Tibial artery (tissue), 4 donors: ENCODE data around the gene KCNJ9.
A peak's percentile ranks its signal among the peaks of the same experiment; 100 is the strongest.

Experiments used
- DNase-seq, 2 donors: peaks; one replicate each; pipeline ENCODE4 v3.0.0-alpha.2; 2019
- H3K27ac ChIP-seq, 2 donors: fragments of 200-600 bp; sonication (generic) in 1 of 2; 1 replicate in 1 of 2; 2 replicates in 1 of 2; pipeline ENCODE4 v1.5.1; 2018 to 2019; ENCODE audit warnings: mild to moderate bottlenecking in 1 of 2
- H3K27me3 ChIP-seq, 2 donors: fragments of 200-600 bp; sonication (generic) in 1 of 2; one replicate each; pipeline versions ENCODE4 v1.5.1 to v1.6.0; 2016 to 2019
- H3K36me3 ChIP-seq, 3 donors: fragments of 200-600 bp; sonication (generic) in 2 of 3; one replicate each; pipeline ENCODE4 v1.5.1; 2016 to 2019; ENCODE audit warnings: mild to moderate bottlenecking in 2 of 3
- H3K4me1 ChIP-seq, 4 donors: fragments of 200-600 bp; sonication (generic) in 2 of 4; 1 replicate in 3 of 4; 2 replicates in 1 of 4; pipeline ENCODE4 v1.5.1; 2016 to 2019
- H3K4me3 ChIP-seq, 2 donors: fragments of 200-600 bp; sonication (generic) in 1 of 2; 1 replicate in 1 of 2; 2 replicates in 1 of 2; pipeline ENCODE4 v1.5.1; 2018 to 2019; ENCODE audit warnings: mild to moderate bottlenecking in 2 of 2
- H3K9me3 ChIP-seq, 3 donors: fragments of 200-600 bp; sonication (generic) in 1 of 3; one replicate each; pipeline ENCODE4 v1.5.1; 2016 to 2019
- CTCF ChIP-seq, 2 experiments: fragments of 200-600 bp in 1 of 2; fragments of 450-650 bp in 1 of 2; IDR thresholded peaks; one replicate each; pipeline ENCODE4 v1.5.1; 2017 to 2019; ENCODE audit warnings: antibody characterized with exemption in 2 of 2, mild to moderate bottlenecking in 1 of 2, moderate library complexity in 1 of 2
- intact Hi-C: fragments of 100-400 bp; cut with DNase I; formaldehyde crosslinking; loops from one replicate; pipeline ENCODE4 v1.15.0; 2023; ENCODE audit warnings: low total_unique reads

KCNJ9 gene

DNA sequence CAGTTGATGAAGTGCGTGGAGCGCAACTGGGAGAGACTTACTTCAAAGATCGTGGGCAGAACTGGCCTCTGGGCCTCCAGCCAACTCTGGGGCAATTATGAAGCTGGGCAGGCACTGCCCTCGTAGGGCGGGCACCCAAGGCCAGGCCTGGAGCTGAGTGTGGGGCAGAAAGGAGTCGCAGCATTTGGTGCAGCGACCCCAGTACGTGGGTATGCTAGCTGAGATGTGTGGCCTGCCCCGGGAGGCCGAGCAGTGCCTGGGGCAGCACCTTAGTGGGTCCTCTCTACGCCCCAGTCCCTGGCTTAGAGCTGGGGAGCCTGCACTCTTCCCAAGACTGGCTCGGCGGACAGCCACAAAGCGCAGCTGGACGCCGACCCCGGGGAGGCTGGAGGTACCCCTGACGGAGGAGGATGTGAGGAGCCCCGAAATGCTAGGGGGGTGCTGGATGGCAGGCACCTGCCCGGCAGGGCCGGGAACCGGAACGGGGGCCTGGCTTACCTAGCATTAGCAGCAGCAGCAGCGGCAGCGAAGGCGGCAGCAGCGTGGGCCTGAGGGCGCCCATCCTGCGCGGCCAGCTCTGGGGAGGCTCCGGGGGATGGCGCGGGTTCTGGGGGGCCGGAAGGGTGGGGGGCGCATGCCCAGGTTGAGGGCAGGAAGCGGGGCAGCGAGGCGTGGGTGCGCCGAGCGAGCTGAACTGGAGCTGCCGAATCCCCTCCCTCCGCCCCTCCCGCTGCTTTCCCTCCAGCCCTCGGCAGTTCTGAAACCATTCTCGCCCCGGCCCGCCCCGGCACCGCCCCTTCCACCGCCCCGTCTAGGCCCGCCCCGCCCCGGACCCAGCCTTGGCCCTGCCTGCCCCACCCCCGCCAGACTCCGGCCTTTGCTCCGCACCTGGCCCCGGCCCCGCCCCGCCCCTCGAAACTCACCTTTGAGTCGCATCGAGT is 16.8 kb downstream of the KCNJ9 start, which contains the start of gene IGSF8:
TSS of gene IGSF8 (minus strand) at position 709 of the 941 bp plus-strand sequence. CDS start at position 562, 147 bp downstream.
- Histone ChIP-seq H3K36me3 (peaks cover 18 to 24% (median 18%) of the 10 kb centered on the region in 3 donors), H3K27me3 (no peaks in the 10 kb centered on the region), H3K9me3 (no peaks in the 10 kb centered on the region), H3K27ac (peak within 1 kb of the TSS; percentile 96 to 99), H3K4me3 (peak within 1 kb of the TSS; percentile 96), H3K4me1 (peaks cover 0 to 79% (median 57%) of the 10 kb centered on the region in 4 donors)
- DNase-seq, result peak; percentile 87 to 97
- no peak for TF ChIP-seq CTCF (IDR thresholded peaks at IDR 0.05)
- intact Hi-C loops, result loop anchor here (1.0 kb wide), 1 partner anchor 12 kb away; no protein-coding TSS in a partner anchor

DNA sequence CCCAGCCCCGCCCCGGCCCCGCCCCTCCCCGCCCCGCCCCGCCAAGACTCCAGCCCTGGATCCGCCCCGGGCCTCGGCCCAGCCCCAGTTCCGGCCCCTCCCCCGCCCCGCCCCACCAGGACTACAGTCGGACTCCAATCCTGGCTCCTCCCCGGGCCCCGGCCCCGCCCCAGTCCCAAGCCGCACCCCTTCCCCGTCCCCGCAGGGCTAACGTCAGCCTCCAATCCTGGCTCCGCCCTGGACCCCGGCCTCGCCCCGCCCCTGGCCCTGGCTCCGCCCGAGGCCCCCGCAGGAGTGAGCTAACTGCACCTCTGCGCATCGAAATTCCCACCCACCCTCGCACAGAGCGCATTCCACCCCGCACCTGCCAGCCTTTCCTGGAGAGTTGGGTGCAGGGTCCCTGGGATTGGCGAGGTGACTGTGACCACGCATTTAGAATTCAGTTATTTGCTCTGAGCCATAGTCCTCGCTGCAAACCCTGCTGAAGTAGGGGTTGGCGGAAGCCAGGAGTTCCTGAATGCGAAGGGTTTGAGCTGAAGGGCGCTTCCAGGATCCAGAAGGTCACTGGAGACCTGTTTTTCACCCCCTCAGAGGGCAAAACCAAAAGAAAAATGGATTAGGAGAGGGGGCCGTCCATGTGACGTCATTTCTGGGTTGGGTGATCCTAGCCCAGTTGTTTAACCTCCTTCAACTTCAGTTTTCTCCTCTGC is 17.7 kb downstream of the KCNJ9 start:
- intact Hi-C loops, result loop anchor here (1.0 kb wide), 1 partner anchor 13 kb away; no protein-coding TSS in a partner anchor

DNA sequence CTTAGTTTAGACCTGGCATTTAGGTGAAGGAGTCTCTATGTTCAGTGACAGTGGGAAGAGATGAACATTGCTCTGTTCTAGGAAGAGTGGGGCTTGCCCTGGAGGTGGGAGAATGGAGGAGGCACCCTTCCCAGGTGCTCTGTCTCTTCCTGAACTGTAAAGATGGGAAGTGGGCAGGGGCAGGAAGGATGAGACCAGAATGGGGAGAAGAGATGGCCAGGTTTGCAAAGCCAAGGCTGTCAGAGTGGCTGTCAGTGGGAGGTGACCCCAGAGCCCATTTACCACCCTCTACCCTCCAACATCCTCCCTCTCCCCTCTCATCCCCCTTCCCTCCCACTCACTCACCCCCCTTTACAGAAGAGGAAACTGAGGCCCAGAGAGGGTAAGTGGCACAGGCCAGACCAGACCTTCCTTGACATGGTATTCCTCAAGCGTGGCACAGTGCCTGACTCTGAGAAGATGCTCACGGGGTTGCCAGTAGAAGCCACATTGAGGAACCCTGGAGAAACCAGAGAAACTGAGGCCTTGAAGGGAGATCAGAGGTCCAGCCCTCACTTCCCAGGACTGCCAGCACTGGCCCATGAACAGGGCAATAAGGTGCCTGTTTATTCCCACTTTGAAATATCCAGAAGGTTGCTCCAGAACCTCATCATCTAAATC is 18.5 kb downstream of the KCNJ9 start:
- H3K4me1 ChIP-seq, result peaks cover 0 to 74% (median 68%) of the 10 kb centered on the region in 4 donors
- H3K36me3 ChIP-seq, result peaks cover 2 to 7% (median 4%) of the 10 kb centered on the region in 3 donors
- intact Hi-C loops, result loop anchor here (5.0 to 10.0 kb wide), 2 partner anchors 117 to 155 kb away; no protein-coding TSS in a partner anchor
- no peak overlapping the region for H3K4me3 ChIP-seq
- DNase-seq, result no peak
- TF ChIP-seq CTCF (IDR thresholded peaks at IDR 0.05), result no peak
- H3K9me3 ChIP-seq, result no peaks in the 10 kb centered on the region
- H3K27ac ChIP-seq, result peak overlapping the region; percentile 96 to 99
- no peaks in the 10 kb centered on the region for H3K27me3 ChIP-seq

More for the DNA sequence above, 17.7 kb downstream of the KCNJ9 start:
- peak; percentile 96 to 99 for DNase-seq
- peak in 1 of 2 experiments; percentile 13 for TF ChIP-seq CTCF (IDR thresholded peaks at IDR 0.05)
- H3K4me3 ChIP-seq, result peak overlapping the region; percentile 96
- H3K27me3 ChIP-seq, result no peaks in the 10 kb centered on the region
- H3K27ac ChIP-seq, result peak overlapping the region; percentile 96 to 99
- H3K36me3 ChIP-seq, result peaks cover 10 to 15% (median 10%) of the 10 kb centered on the region in 3 donors
- peaks cover 0 to 75% (median 64%) of the 10 kb centered on the region in 4 donors for H3K4me1 ChIP-seq
- no peaks in the 10 kb centered on the region for H3K9me3 ChIP-seq

DNA sequence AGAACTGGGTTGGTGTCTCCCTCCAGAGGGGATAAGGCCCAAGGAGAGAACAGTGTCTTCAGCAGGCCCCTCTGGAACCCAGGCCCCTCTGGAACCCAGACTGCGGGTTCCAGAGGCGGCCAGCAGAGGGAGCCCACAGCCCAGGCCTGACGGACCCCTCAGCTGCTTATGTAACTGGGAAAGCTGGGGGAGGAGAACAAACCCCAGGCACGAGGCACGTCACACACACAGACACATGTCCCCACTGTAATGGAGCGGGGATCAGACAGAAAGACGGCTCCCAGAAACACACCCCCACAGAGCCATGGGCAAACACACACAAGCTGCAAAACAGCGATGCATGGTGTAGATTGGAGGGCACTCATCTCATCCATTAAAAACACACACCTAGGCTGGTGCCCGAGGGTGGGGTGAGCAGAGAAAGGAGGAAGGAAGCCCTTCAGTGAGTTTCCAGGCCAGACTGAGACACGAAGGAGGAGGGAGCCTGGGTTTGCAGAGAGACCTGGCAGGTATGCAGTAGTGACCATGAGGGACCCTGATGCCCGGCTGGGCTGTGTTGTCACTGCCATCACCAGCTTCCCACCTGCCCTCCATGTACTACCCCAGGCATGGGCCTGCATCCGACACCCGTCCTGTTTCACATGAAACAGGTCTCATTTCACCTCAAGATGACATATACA is 19.8 kb downstream of the KCNJ9 start:
- intact Hi-C loops, result loop anchor here (5.0 to 10.0 kb wide), 2 partner anchors 116 to 154 kb away; no protein-coding TSS in a partner anchor
- no peaks in the 10 kb centered on the region for H3K27me3 ChIP-seq
- no peak overlapping the region for H3K4me3 ChIP-seq
- H3K9me3 ChIP-seq, result no peaks in the 10 kb centered on the region
- no peaks in the 10 kb centered on the region for H3K36me3 ChIP-seq
- peak overlapping the region; percentile 96 to 99 for H3K27ac ChIP-seq
- DNase-seq, result peak; percentile 73 to 92
- TF ChIP-seq CTCF (IDR thresholded peaks at IDR 0.05), result peak; percentile 97 to 98
- peaks cover 0 to 61% (median 58%) of the 10 kb centered on the region in 4 donors for H3K4me1 ChIP-seq
